NCI-H1436 (cell line): Measurements from ENCODE around the gene CLSTN2.

Experiments
- DNase-seq: peaks from one replicate; lab custom pipeline; 2025; lab: John Stamatoyannopoulos, UW

Gene CLSTN2

GRCh38 chr3:139941580-139941979, 6.6 kb downstream of the CLSTN2 start:
- no peak for DNase-seq

- DNase-seq = no peak
Measured at GRCh38 chr3:139944256-139944910, 9.4 kb downstream of the CLSTN2 start.

- DNase-seq = no peak
Measured at GRCh38 chr3:139945386-139945785, 10.4 kb downstream of the CLSTN2 start.

- no peak for DNase-seq
Measured at GRCh38 chr3:139945942-139946341, 11.0 kb downstream of the CLSTN2 start.

GRCh38 chr3:139948467-139948866, 13.5 kb downstream of the CLSTN2 start:
- DNase-seq = no peak

GRCh38 chr3:139948898-139949297, 13.9 kb downstream of the CLSTN2 start:
- no peak for DNase-seq

GRCh38 chr3:139953131-139953910, 18.3 kb downstream of the CLSTN2 start:
- DNase-seq = no peak

GRCh38 chr3:139954146-139954860, 19.3 kb downstream of the CLSTN2 start:
- no peak for DNase-seq

- DNase-seq = no peak
Measured at GRCh38 chr3:139957844-139958243, 22.9 kb downstream of the CLSTN2 start.

- DNase-seq = no peak
Measured at GRCh38 chr3:139969386-139969785, 34.4 kb downstream of the CLSTN2 start.

- no peak for DNase-seq
Measured at GRCh38 chr3:139970526-139970925, 35.5 kb downstream of the CLSTN2 start.

GRCh38 chr3:139974809-139975425, 39.9 kb downstream of the CLSTN2 start:
- no peak for DNase-seq

- DNase-seq = no peak
Measured at GRCh38 chr3:139975594-139976365, 40.8 kb downstream of the CLSTN2 start.

- no peak for DNase-seq
Measured at GRCh38 chr3:139978966-139979365, 44.0 kb downstream of the CLSTN2 start.

- DNase-seq = no peak
Measured at GRCh38 chr3:139979991-139980390, 45.0 kb downstream of the CLSTN2 start.

GRCh38 chr3:139982404-139982803, 47.4 kb downstream of the CLSTN2 start:
- DNase-seq = no peak

- no peak for DNase-seq
Measured at GRCh38 chr3:139985576-139985975, 50.6 kb downstream of the CLSTN2 start.

- no peak for DNase-seq
Measured at GRCh38 chr3:139987908-139988307, 52.9 kb downstream of the CLSTN2 start.

- no peak for DNase-seq
Measured at GRCh38 chr3:139988472-139989156, 53.6 kb downstream of the CLSTN2 start.

GRCh38 chr3:139994891-139995290, 59.9 kb downstream of the CLSTN2 start:
- no peak for DNase-seq

GRCh38 chr3:140004271-140004670, 69.3 kb downstream of the CLSTN2 start:
- DNase-seq = no peak
